Neural cell (in vitro differentiated cells): Measurements from ENCODE around the gene RHOT2. TPM values are rescaled to one million over a fixed set of nuclear protein-coding genes. Genes with fewer than 3 reads are reported as not detected.

Source experiments
- H2AFZ ChIP-seq: fragments of 200-600, 300-800 bp; sonication (generic), shearing (Covaris generic); 2 replicates; pipeline ENCODE4 v1.6.0; 2014; ENCODE audit warnings: low read depth, mild to moderate bottlenecking, antibody characterized with exemption, low read length, moderate library complexity
- H3F3A ChIP-seq: fragments of 200-600 bp; shearing (Covaris generic); 2 replicates; pipeline ENCODE4 v1.6.1; 2016; ENCODE audit warnings: mild to moderate bottlenecking, moderate library complexity, mixed read lengths, antibody characterized with exemption, low read length; ENCODE audit not compliant: insufficient read depth, poor library complexity, severe bottlenecking
- H3K27ac ChIP-seq: fragments of 200-600, 300-800 bp; sonication (generic), shearing (Covaris generic); 2 replicates; pipeline ENCODE4 v1.5.1; 2014; ENCODE audit warnings: mild to moderate bottlenecking, low read length, moderate library complexity
- H3K27me3 ChIP-seq: fragments of 300-800, 200-600 bp; sonication (generic), shearing (Covaris generic); 2 replicates; pipeline ENCODE4 v1.6.0; 2014; ENCODE audit warnings: mild to moderate bottlenecking, low read depth, low read length, moderate library complexity; ENCODE audit not compliant: insufficient read depth
- H3K36me3 ChIP-seq: fragments of 300-800, 200-600 bp; sonication (generic), shearing (Covaris generic); 2 replicates; pipeline ENCODE4 v1.5.1; 2014; ENCODE audit warnings: mild to moderate bottlenecking, antibody characterized with exemption, low read length, moderate library complexity; ENCODE audit not compliant: insufficient read depth
- H3K4me2 ChIP-seq: fragments of 300-800, 200-600 bp; sonication (generic), shearing (Covaris generic); 2 replicates; pipeline ENCODE4 v1.6.0; 2014; ENCODE audit warnings: mild to moderate bottlenecking, low read length
- H3K4me3 ChIP-seq: fragments of 300-800, 200-600 bp; sonication (generic), shearing (Covaris generic); 2 replicates; pipeline ENCODE4 v1.5.1; 2014; ENCODE audit warnings: mild to moderate bottlenecking, low read length, moderate library complexity
- H3K79me2 ChIP-seq: fragments of 200-600 bp; shearing (Covaris generic); replicated peaks from 2 replicates; pipeline ENCODE4 v1.6.0; 2014; ENCODE audit warnings: mild to moderate bottlenecking, low read length, moderate library complexity; ENCODE audit not compliant: insufficient read depth
- H3K9ac ChIP-seq: fragments of 300-800, 200-600 bp; sonication (generic), shearing (Covaris generic); 2 replicates; pipeline ENCODE4 v1.6.1; 2016; ENCODE audit warnings: mild to moderate bottlenecking, low read length, mixed read lengths
- H3K9me2 ChIP-seq: fragments of 200-600 bp; shearing (Covaris generic); 2 replicates; pipeline ENCODE4 v1.6.1; 2016; ENCODE audit warnings: mild to moderate bottlenecking, low read length, mixed read lengths; ENCODE audit not compliant: insufficient read depth
- H3K9me3 ChIP-seq: fragments of 200-600, 300-800 bp; sonication (generic), shearing (Covaris generic); 2 replicates; pipeline ENCODE4 v1.6.1; 2016; ENCODE audit warnings: mild to moderate bottlenecking, mixed run types, low read length, moderate library complexity, mixed read lengths
- H4K20me1 ChIP-seq: fragments of 200-600 bp; shearing (Covaris generic); 2 replicates; pipeline ENCODE4 v1.6.1; 2016; ENCODE audit warnings: mild to moderate bottlenecking, mixed run types; ENCODE audit not compliant: insufficient read depth
- CTCF ChIP-seq: fragments of 450-650 bp; IDR thresholded peaks from 2 replicates; pipeline ENCODE4 v1.5.1; 2014; ENCODE audit warnings: antibody characterized with exemption, mild to moderate bottlenecking, moderate library complexity; ENCODE audit not compliant: poor library complexity, severe bottlenecking
- EP300 ChIP-seq: fragments of 450-650 bp; conservative IDR thresholded peaks from 2 replicates; pipeline ENCODE4 v1.6.1; 2014; ENCODE audit warnings: antibody characterized with exemption, mild to moderate bottlenecking, moderate library complexity; ENCODE audit not compliant: poor library complexity, severe bottlenecking
- EZH2 ChIP-seq: fragments of 200-600, 300-800 bp; shearing (Covaris generic), sonication (generic); IDR thresholded peaks from 2 replicates; pipeline ENCODE4 v1.6.1; 2014; ENCODE audit warnings: antibody characterized with exemption, low read length, borderline replicate concordance, mild to moderate bottlenecking; ENCODE audit not compliant: insufficient read depth, poor library complexity, severe bottlenecking
- MXI1 ChIP-seq: fragments of 450-650 bp; conservative IDR thresholded peaks from 2 replicates; pipeline ENCODE4 v1.6.1; 2014; ENCODE audit warnings: antibody characterized with exemption, mild to moderate bottlenecking; ENCODE audit not compliant: poor library complexity, severe bottlenecking
- POLR2AphosphoS5 ChIP-seq: IDR thresholded peaks from 2 replicates; pipeline ENCODE4 v1.6.1; 2012
- RAD21 ChIP-seq: fragments of 450-650 bp; conservative IDR thresholded peaks from 2 replicates; pipeline ENCODE4 v1.6.1; 2014; ENCODE audit warnings: antibody characterized with exemption, mild to moderate bottlenecking, moderate library complexity
- REST ChIP-seq: IDR thresholded peaks from 2 replicates; pipeline ENCODE4 v1.6.1; 2012; ENCODE audit warnings: borderline replicate concordance
- SMC3 ChIP-seq: fragments of 450-650 bp; conservative IDR thresholded peaks from 2 replicates; pipeline ENCODE4 v1.6.1; 2014; ENCODE audit warnings: antibody characterized with exemption, mild to moderate bottlenecking, moderate library complexity; ENCODE audit not compliant: poor library complexity
- TAF1 ChIP-seq: IDR thresholded peaks from 2 replicates; pipeline ENCODE4 v1.6.1; 2012; ENCODE audit warnings: low read depth
- polyA plus RNA-seq: library from polyadenylated mRNA; depleted of rRNA; stranded (reverse); fragments of >200 nt; gene quantifications from 2 replicates; pipeline ENCODE4 v1.2.3, GENCODE V29; 2014

Gene RHOT2
- polyA plus RNA-seq, 1 donor from 2014 or later: 132 TPM

- Histone ChIP-seq H3K9ac (peak overlapping the region; percentile 94), H3K4me2 (peak overlapping the region; percentile 75), H3K27ac (peak overlapping the region; percentile 99)
Measured at GRCh38 chr16:711548-712320, 43.8 kb downstream of the RHOT2 start.

More at GRCh38 chr16:711548-712320, 43.8 kb downstream of the RHOT2 start:
- H4K20me1 ChIP-seq: no peaks in the 10 kb centered on the region
- peaks cover 5% of the 10 kb centered on the region for H3F3A ChIP-seq
- H3K9me3 ChIP-seq: no peaks in the 10 kb centered on the region
- peaks cover 15% of the 10 kb centered on the region for H3K79me2 ChIP-seq
- no peak overlapping the region for H2AFZ ChIP-seq
- H3K4me3 ChIP-seq: peak overlapping the region; percentile 70
- no peaks in the 10 kb centered on the region for H3K9me2 ChIP-seq
- H3K27me3 ChIP-seq: no peaks in the 10 kb centered on the region
- H3K36me3 ChIP-seq: no peaks in the 10 kb centered on the region
- TF ChIP-seq POLR2AphosphoS5 (no peak), REST (no peak), EZH2 (no peak), RAD21 (peak; percentile 85), EP300 (no peak), SMC3 (peak; percentile 87), CTCF (peak; percentile 87), MXI1 (no peak), TAF1 (no peak)
